ENCODE results near the gene AMH.

AMH gene

DNA sequence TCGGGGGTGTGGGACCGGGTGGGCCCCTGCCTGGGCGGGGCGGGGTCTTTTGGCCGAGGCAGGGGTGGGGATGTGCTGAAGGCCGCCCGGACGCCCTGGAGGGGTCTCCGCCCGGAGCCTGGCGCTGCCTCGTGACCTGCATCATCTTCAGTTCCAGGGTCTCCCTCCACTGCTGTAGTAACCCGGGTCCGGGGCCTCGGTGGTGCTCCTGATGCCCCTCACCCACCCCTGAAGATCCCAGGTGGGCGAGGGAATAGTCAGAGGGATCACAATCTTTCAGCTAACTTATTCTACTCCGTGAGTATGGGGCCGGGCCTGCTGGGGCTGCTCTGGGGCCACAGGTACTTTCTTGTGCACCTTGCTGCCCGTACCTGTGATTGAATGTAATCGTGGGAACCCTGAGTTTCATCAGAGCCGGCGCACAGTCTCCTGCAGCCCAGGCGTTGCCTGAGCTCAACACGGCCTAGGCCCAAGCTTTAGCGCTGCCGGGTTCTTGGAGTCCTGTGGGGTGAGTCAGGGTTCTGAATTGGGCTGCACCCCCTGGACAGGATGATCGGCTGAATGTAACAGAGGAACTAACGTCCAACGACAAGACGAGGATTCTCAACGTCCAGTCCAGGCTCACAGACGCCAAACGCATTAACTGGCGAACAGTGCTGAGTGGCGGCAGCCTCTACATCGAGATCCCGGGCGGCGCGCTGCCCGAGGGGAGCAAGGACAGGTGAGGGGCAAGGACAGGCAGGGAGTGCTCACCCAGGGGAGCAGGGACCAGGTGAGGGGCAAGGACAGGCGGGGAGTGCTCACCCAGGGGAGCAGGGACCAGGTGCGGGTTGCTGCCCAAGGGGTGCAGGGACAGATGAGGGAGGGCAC is 22.3 kb downstream of the AMH start:
- peak; percentile 58 for DNase-seq (ENCODE audit: low read depth)

DNA sequence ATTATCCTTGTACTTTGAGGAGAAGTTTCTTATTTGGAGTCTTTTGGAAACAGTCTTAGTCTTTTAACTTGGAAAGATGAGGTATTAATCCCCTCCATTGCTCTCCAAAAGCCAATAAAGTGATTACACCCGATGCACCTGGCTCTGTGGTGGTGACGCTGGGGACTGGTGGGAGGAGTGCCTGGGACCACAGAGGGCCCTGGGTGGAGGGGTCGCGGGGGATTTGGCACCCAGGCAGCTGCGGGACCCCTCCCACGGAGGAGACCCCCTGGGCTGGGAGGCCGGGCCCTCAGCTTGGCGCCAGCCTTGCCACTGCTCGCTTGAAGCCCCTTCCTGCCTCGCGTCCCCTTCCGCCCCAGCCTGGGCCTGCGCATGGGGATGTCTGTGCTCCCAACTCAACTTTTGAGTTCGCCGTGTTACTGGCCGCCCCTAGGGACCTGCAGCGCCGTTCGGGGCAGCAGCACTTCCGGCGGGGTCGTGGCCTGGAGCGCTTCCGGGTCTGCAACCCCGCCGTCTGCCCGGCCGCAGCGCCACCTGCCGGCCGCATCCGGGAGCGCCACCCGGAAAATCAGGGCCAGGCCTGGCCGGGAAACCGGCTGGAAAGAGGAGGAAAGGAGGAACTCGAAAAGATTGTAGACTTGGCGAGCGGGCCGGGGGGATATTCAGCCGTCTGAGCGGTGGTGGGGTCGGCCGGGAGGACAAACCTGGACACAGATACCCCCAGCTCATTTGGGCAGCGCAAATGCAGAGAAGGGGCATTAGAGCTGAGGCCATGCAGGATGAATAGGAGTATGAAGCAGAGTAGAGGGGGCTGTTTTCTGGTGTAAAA is 24.4 kb downstream of the AMH start:
- TF ChIP-seq, protein P1, sequence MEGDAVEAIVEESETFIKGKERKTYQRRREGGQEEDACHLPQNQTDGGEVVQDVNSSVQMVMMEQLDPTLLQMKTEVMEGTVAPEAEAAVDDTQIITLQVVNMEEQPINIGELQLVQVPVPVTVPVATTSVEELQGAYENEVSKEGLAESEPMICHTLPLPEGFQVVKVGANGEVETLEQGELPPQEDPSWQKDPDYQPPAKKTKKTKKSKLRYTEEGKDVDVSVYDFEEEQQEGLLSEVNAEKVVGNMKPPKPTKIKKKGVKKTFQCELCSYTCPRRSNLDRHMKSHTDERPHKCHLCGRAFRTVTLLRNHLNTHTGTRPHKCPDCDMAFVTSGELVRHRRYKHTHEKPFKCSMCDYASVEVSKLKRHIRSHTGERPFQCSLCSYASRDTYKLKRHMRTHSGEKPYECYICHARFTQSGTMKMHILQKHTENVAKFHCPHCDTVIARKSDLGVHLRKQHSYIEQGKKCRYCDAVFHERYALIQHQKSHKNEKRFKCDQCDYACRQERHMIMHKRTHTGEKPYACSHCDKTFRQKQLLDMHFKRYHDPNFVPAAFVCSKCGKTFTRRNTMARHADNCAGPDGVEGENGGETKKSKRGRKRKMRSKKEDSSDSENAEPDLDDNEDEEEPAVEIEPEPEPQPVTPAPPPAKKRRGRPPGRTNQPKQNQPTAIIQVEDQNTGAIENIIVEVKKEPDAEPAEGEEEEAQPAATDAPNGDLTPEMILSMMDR (conservative IDR thresholded peaks at IDR 0.05; ENCODE audit: low read depth, low read length), result peak; percentile 64
- peak overlapping the region; percentile 43 for H3K4me3 ChIP-seq (ENCODE audit: low read depth, low read length)
- peak; percentile 65 for DNase-seq (ENCODE audit: low read depth)

More for the DNA sequence above, 22.3 kb downstream of the AMH start:
- H3K4me3 ChIP-seq (ENCODE audit: low read depth, low read length), result peak overlapping the region; percentile 98
- TF ChIP-seq, protein P1 (conservative IDR thresholded peaks at IDR 0.05; ENCODE audit: low read depth, low read length), result no peak

GRCh38 chr19:2274185-2274711 is 25.1 kb downstream of the AMH start:
- no peak for DNase-seq (ENCODE audit: low read depth)
- TF ChIP-seq, protein P1 (conservative IDR thresholded peaks at IDR 0.05; ENCODE audit: low read depth, low read length), result no peak
- H3K4me3 ChIP-seq (ENCODE audit: low read depth, low read length), result no peak overlapping the region

DNA sequence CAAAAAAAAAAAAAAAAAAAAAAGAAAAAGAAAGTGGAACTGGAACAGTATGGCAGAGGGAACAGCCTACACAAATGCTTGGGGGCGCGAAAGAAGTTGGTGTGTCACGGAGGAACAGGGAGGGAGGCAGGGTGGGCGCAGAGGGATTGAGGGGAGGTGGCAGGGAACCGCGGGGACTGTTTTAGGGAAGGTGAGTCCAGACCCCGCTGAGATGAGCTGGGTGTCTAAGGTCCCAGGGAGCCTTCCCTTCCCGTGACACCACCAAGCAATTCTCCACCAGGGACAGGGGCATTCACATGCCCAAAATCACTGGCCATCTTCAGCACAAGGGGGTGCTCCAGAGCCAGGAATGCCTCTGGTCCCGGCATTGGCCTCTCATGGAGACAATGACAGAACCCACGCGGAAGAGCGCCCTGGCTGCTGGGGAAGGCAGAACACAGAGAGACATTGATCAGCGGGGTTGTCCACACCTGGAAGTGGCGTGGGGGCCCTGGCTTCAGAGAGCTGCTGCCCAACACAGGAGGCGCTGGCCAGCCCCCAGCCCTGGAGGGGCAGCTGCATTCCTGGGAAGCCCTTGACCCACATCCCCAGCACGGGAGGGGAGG is 25.9 kb downstream of the AMH start:
- TF ChIP-seq, protein P1 (conservative IDR thresholded peaks at IDR 0.05; ENCODE audit: low read depth, low read length), result peak; percentile 76
- peak; percentile 70 for DNase-seq (ENCODE audit: low read depth)
- no peak overlapping the region for H3K4me3 ChIP-seq (ENCODE audit: low read depth, low read length)

GRCh38 chr19:2275588-2276428 is 26.7 kb downstream of the AMH start:
- DNase-seq (ENCODE audit: low read depth), result no peak
- no peak overlapping the region for H3K4me3 ChIP-seq (ENCODE audit: low read depth, low read length)
- TF ChIP-seq, protein P1 (conservative IDR thresholded peaks at IDR 0.05; ENCODE audit: low read depth, low read length), result no peak

DNA sequence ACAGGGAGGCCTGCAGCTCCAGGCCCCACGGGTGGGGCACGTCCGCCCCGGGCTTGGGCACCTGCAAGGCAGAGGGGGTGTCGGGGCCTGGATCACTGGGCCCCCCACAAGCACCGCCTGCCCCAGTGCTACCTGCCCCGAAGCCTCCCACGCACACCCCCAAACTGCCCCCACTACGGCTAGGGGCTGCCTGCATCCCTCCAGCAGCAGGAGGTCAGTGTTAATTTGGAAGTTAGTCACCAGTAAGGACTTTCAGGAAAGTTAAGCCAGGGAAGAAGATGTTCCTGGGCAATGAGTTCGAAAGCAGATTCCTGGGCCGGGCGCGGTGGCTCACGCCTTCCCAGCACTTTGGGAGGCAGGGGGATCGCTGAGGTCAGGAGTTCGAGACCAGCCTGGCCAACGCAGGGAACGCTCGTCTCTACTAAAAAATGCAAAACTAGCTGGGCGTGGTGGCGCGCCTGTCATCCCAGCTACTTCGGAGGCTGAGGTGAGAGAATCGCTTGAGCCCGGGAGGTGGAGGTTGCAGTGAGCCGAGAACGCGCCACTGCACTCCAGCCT is 27.4 kb downstream of the AMH start:
- H3K4me3 ChIP-seq (ENCODE audit: low read depth, low read length), result no peak overlapping the region
- TF ChIP-seq, protein P1 (conservative IDR thresholded peaks at IDR 0.05; ENCODE audit: low read depth, low read length), result no peak
- DNase-seq (ENCODE audit: low read depth), result no peak

Data from choroid plexus epithelial cell (primary cell).